ENCODE results near the gene HINT3.
"Not testable (repeated sequence)": the region's sequence is repeated elsewhere in the genome, so short reads cannot be mapped to it uniquely, and the experiment has no call there.

HINT3 gene

DNA sequence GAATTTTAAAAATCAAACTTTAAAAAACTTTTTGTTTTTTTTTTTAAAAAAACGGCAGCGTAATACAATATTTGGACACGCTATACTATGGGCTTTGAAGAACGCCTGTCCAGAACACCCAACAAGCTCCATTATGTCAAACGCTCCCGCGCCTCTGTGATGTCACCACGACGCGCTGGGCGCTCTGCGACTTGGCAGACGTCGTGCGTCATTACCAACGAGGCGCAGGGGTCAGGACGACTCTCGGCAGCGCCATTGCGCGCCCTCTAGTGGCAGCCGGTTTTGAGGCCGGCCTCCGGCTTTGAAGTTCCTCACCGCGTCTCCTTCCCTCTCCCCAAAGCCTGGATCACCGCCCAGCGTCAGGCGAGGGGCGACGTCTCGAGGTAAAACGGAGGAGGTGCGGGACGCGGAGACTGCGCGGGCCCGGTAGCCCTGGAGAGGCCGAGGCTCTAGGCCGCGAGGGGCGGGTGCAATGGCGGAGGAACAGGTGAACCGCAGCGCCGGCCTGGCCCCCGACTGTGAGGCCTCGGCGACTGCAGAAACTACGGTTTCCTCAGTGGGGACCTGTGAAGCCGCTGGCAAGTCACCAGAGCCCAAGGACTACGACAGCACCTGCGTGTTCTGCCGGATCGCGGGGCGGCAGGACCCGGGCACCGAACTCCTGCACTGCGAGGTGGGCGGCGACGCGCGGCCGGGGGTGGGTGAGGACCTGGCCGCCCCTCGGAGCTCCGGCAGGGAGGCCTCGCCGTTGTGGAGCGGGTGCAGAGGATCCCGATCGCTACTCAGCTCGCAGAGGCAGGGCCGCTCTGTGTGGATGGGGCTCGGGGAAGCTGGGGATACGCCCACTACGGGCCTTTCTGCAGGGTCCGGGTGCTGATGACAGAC lies at the start of gene HINT3:
TSS of gene HINT3 (plus strand) at position 265 of the 885 bp plus-strand sequence. CDS start at position 473, 208 bp downstream.
- peak within 1 kb of the TSS; percentile 85 for H3K4me3 ChIP-seq (ENCODE audit: low read depth, low read length)
- peak; percentile 88 for DNase-seq (ENCODE audit: low read depth)

DNA sequence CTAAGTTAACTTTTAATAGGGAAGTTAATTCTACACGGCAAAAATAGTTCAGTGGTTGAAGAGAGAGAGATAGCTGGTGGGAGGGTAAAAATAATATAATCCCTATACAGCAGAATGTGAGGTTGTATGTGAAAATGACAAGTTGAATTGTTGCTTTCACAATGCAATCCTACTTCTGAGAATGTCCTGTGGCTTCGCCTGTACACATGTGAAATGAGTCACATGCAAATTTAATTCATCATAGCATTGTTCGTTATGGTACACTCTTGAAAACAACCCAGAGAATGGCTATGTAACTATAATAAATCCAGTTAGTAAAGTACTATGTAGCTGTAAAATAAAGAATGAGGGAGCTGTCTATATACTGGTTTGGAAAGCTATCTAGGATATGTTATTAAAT lies 46.0 kb upstream of the HINT3 start:
- no peak overlapping the region for H3K4me3 ChIP-seq (ENCODE audit: low read depth, low read length)
- peak; percentile 43 for DNase-seq (ENCODE audit: low read depth)

DNA sequence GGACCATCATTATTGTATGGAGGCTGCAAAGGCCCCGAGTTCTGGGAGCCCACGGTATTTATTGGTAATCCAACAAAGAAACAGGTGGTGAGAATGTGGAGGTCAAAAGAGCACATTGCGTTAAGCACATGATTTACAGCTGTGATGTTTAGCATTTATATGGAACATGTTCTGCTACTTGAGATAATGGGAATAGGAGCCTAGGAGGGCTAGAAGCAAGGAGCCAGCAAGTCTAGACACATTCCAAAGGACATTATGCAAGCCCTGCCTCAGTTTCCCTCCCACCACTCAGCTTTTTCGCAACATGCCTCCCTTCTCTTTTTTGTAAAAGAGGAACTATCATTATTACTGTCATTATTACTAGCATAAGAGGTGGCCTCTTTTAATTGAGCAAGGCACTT lies 45.5 kb upstream of the HINT3 start:
- not testable (repeated sequence) for DNase-seq (ENCODE audit: low read depth); H3K4me3 ChIP-seq (ENCODE audit: low read depth, low read length)

DNA sequence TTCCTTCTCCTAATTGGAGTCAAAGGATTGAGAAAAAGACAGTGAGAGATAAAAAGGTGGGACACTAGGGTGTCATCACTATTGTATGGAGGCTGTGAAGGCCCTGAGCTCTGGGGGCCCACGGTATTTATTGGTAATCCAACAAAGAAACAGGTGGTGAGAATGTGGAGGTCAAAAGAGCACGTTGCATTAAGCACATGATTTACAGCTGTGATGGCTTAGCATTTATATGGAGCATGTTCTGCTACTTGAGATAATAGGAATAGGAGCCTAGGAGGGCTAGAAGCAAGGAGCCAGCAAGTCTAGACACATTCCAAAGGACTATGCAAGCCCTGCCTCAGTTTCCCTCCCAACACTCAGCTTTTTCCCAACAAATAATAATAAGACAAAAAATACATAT lies 44.1 kb upstream of the HINT3 start:
- DNase-seq (ENCODE audit: low read depth); H3K4me3 ChIP-seq (ENCODE audit: low read depth, low read length): not testable (repeated sequence)

DNA sequence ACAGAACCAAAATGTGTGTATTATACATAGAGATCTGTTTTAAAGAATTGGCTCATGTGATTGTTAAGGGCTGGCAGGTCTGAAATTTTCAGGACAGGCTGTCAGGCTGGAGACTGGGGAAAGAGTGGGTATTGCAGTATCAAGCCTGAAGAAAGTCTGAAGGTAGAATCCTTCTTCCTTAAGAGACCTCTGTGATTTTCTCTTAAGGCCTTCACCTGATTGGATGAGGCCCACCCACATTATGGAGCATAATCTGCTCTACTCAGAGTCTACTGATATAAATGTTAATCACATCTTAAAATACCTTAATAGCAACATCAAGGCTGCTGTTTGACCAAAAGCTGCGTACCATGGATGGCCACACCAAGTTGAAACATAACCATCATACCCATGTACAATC lies 43.4 kb upstream of the HINT3 start:
- DNase-seq (ENCODE audit: low read depth): no peak
- H3K4me3 ChIP-seq (ENCODE audit: low read depth, low read length): no peak overlapping the region

DNA sequence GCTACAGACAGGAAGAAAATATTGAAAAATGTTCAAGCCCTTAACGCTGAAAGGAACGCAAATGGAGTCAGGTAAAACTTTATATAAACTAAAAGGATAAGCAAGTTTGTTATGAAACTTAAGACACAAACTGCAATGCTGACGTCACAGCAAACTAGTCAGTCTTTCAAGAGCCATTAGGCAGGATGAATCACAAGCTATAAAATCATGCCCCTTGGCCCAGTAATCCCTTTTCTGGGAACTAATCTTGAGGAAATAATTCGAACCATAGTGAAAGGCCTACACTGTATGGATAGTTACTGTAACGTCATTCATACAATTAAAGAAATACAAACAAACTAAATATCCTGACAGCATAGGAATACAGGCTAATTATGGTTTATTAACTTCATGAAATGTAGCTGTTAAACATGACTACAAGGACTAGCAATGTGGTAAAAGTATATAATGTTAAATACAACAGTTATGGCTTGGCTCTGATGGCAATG lies 42.7 kb upstream of the HINT3 start:
- H3K4me3 ChIP-seq (ENCODE audit: low read depth, low read length): no peak overlapping the region
- DNase-seq (ENCODE audit: low read depth): peak; percentile 95

DNA sequence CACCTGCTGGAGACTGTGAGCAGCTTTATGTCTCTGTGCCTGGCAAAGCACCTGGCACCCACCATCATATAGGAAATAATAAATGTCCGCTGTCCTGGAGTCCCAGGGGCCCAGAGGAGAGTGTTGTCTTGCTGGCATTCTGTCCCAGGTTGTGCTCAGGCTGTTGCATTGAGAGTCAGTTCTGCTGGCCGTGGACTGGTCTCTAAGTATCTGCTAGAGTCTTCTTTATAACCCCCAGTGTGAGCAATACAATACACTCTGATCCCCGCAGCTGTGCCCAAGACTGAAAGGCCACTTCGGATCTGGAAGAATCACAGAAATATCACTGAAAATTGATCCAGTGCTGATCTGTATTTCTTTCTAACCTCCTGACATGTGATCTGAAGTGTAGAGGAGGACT lies 38.3 kb upstream of the HINT3 start:
- no peak for DNase-seq (ENCODE audit: low read depth)
- no peak overlapping the region for H3K4me3 ChIP-seq (ENCODE audit: low read depth, low read length)

DNA sequence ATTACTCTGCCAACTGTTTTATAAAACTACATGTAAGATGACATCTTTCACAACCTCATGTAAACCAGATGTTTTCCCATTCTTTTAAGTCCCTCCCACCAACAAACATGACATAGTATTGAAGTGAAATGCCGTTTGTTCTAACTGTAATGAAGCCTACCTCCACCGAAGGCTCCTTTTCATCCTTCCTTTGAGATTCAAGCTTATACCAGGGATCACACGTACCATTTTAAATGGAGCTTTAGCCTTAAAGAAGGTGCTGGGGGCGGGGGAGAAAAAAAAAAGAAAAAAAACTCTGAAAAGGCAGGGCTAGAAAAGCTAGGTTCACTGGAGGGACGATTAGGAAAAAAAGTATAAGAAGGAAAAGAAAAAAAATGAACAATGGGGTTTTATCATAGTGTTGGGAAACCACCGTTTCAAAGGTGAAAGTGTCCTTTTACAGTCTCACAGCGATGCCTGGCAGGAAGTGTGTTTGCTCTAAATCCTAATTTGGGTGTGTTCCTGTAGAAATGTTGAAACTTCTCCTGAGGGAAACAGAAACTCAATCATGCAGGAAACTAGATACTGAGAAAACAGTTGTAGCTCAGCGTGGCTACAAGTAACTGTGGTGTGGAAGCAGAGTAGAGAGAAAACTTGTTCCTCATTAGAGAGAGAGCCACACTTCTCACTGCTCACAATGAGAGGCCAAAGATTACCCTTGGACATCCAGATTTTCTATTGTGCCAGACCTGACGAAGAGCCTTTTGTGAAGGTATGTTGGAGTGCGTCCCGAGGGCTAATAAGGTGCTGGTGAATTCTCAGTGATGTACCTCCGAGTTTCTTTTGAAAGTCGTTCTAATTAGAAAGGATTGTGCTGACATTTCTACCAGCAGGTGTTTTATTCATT lies 37.6 kb upstream of the HINT3 start:
- DNase-seq (ENCODE audit: low read depth): peak; percentile 79
- H3K4me3 ChIP-seq (ENCODE audit: low read depth, low read length): peak overlapping the region; percentile 34

DNA sequence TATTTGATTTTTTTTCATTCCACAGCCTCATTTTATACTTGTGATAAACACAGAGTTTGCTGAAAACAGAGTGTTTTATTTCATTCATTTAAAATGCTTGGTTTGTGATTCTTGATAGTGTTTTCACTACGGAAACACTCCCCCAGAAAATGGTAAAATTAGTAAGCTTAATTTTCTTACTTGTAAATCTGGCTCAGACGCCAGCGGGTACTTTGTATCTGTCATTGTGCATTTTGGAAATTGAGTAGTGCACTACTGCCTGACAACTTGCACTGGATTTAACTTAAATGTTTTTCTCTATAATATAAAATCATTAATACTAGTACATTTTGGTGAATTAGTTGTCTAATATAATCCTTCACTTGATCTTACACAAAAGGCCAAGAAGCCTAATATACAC lies 37.0 kb upstream of the HINT3 start:
- DNase-seq (ENCODE audit: low read depth): no peak
- H3K4me3 ChIP-seq (ENCODE audit: low read depth, low read length): peak overlapping the region; percentile 34

DNA sequence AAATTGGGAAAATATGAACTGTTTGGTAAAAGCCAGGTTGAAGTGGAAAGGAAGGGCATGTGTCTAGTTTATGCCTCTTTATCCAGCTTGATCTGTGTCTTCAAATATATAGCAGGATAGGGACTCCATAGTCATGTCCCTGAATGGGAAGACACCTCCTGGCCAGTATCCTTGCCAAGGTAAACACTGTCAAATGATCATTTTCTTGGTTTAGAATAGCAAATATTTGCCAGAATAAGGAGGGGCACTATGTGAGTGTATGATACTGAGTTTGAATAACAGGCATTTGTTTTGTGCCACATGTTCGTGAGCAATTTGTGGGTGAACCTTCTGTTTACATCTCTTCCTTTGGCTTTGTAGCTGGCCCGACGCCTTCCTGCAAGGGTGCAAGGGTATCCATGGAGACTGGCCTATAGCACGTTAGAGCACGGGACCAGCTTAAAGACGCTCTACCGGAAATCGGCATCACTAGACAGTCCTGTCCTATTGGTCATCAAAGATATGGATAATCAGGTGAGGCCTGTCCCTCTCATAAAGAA lies 34.2 kb upstream of the HINT3 start:
- no peak for DNase-seq (ENCODE audit: low read depth)
- no peak overlapping the region for H3K4me3 ChIP-seq (ENCODE audit: low read depth, low read length)

DNA sequence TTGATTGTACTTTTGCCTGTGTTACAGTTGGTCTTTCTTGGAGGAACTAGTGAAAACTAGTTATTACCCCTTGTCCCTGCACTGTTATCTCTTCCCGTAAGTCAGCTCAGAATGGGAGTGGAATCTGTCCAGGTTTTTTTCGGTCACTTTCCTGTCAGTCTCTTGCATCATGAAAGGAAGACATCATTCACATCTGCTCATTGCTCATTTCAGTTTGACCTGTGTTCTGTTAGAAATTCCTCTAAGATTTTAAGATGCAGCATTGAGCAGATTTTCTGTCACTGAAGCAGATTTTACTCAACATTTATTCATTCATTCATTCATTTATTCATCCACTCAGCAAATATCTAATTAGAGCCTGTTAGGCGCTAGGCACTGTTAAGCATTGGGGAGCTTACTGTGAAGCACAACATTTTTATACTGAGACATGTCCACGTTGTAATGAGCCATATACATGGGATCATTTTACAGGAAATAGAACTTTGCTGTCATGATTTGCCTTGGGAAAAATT lies 33.1 kb upstream of the HINT3 start:
- no peak for DNase-seq (ENCODE audit: low read depth)
- no peak overlapping the region for H3K4me3 ChIP-seq (ENCODE audit: low read depth, low read length)

DNA sequence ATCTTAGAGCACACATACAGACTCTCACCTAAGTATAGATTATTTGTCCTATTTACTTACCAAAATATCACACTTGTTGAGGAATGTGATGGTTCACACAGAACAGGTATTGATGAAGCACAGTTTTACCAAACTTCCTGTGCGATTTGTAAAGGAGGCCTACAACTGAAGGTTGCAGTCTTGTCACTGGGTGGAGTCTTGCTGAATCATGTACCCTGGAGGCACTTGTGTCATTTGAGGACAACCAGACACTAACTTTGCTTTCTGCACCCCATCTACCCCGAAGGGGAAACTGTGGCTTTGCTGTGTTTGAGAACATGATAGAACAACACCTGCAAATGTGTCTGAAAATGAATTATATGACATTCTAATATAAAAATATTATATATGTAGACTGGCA lies 32.4 kb upstream of the HINT3 start:
- DNase-seq (ENCODE audit: low read depth): no peak
- no peak overlapping the region for H3K4me3 ChIP-seq (ENCODE audit: low read depth, low read length)

DNA sequence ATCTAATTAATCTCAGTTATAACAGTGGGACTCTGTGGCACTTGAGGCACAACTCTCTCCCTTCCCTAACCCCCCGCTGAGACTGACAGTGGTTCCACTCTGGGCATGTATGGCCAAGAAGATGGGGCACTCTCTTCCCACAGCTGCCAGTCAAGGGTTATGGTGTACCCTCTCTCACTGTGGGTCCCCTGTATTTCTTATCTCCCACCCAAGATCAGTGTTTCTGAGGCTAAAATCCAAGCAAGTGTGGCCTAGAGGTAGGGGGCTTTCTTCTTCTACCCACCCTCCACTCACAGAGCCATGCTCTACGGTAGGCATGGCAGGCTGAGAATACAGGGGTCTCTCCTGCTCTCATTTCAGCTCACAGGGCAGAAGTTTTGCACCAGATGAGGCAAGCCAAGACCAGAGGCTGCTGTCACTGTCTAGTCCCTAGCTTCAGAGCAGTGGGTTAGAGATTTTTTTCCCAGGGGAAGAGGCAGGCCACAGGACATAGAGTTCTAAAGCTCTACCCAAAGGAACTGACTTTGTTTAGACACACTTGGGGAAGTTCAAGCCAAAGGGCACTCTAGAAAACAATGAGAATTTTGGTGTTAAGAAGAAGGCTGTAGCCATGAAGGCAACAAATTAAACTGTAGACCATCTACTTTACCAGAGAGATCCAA lies 31.7 kb upstream of the HINT3 start:
- no peak for DNase-seq (ENCODE audit: low read depth)
- H3K4me3 ChIP-seq (ENCODE audit: low read depth, low read length): no peak overlapping the region

DNA sequence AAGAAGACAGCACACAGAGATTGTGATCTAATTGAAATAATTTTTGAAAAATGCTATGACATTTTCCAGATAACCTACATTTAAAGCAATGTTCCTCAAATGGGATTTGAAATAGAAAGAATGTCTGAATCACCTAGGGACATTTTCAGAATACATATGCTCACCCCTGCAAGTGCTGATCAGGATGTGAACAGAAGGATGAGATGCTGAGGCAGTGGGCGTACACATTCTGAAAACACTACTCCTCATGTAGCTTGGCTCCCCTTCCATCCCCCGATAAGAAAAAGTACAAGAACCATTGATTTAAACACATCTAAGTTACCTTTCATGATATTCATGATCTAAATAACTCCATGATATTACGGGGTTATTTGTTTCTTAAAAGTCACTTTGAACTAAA lies 29.9 kb upstream of the HINT3 start:
- H3K4me3 ChIP-seq (ENCODE audit: low read depth, low read length): no peak overlapping the region
- DNase-seq (ENCODE audit: low read depth): no peak

DNA sequence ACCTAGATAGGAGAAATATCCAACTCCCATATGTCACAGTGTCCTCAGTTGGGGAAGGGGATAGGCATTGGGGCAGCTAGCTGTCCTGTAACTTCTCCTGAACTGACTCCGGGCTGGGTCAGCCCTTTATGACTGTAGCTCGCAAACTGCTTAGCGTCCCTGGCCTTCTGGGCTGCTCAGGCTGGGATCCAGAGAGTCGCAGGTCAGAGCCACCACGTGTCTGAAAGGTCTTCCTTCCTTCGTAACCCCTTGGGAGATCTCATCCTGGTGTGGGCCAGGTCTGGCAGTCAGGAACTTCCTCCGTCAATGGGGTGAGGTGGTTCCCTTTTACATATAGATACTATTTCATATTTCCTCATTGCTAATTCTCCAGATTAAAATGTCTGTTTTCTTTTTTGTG lies 28.8 kb upstream of the HINT3 start:
- no peak for DNase-seq (ENCODE audit: low read depth)
- no peak overlapping the region for H3K4me3 ChIP-seq (ENCODE audit: low read depth, low read length)

DNA sequence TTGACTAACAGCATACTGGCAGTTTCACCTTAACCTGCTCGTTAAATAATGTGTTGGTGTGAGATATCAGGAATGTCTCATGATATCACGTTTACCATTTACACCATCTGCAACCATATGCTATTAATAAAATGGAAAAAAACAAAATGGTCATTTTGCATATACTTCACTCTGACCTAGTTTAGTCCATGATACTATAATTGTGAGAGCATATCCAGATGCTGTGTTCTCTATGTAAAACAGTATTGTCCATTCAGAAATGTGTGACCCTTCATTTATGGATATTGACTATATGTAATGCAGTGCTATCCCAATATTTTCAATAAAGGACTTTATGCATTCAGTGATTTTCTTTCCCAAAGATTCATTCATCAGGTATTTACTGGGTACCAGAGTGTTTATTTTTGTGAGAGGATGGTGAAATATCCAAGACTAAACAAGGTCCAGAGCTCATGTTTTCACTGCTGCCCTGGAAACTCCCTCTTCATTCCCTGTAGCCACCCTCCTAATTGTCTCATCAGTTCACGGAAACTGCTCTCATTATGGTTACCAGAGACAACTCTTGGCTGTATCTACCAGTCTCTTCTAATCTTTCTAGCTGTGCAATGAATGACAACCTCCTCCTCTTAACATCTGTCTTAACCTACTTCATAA lies 25.7 kb upstream of the HINT3 start:
- H3K4me3 ChIP-seq (ENCODE audit: low read depth, low read length): no peak overlapping the region
- no peak for DNase-seq (ENCODE audit: low read depth)

DNA sequence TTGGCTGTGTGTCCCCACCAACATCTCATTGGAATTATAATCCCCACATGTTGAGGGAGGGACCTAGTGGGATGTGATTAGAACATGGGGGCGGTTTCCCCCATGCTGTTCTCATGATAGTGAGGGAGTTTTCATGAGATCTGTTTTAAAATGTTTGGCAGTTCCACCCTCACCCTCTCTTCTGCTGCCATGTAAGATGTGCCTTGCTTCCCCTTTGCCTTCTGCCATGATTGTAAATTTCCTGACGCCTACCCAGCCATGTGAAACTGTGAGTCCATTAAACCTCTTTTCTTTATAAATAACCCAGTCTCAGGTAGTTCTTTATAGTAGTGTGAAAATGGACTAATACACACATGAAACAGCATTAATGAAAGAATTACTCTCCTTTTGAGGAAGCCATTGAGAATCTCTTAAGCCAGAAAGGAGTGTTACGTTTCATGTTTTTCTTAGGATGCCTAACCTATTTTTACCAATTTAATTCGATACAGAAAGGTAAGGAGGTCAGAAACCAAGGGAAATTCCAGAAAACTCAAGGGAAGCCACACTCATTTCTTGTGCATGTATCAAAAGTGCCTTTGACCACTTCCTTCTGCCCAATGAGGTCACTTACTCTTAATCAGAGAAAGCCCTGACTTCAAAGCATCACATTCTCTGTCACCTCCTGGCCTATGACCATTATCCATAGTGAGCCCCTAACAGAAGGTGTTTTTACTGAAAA lies 24.7 kb upstream of the HINT3 start:
- no peak overlapping the region for H3K4me3 ChIP-seq (ENCODE audit: low read depth, low read length)
- no peak for DNase-seq (ENCODE audit: low read depth)

DNA sequence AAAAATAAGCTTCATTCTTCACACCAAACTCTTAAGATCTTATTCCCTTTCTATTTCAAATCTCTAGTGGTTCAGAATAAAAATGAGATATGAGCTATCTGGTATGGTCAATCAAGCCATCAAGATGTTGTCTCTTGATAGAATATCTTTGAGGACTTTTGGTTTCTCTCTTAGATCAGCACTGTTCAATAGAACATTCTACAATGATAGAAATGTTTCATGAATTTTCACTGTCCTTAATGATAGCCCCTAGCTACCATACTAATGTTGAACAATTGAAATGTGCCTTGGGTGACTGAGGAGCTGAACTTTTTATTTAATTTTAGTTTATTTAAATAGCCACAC lies 24.1 kb upstream of the HINT3 start:
- no peak for DNase-seq (ENCODE audit: low read depth)

More for the DNA sequence above, 24.1 kb upstream of the HINT3 start:
- H3K4me3 ChIP-seq (ENCODE audit: low read depth, low read length): no peak overlapping the region
